SK-N-MC (cell line): ENCODE results near the gene VANGL2.

Experiments
- EZH2 ChIP-seq: fragments of 200-600 bp; sonication (generic); IDR thresholded peaks from one replicate; pipeline ENCODE4 v1.6.1; 2017; ENCODE audit warnings: antibody characterized with exemption
- FOXP2 ChIP-seq: optimal IDR thresholded peaks from 2 replicates; pipeline ENCODE3; 2011; ENCODE audit warnings: mild to moderate bottlenecking, moderate library complexity; ENCODE audit not compliant: insufficient read depth; ENCODE audit errors: extremely low read length, control extremely low read depth
- POLR2AphosphoS5 ChIP-seq: IDR thresholded peaks from 2 replicates; pipeline ENCODE4 v1.6.1; 2012; ENCODE audit warnings: mild to moderate bottlenecking, low read depth, low read length, borderline replicate concordance

GRCh38 chr1:160419150-160419837, 18.9 kb downstream of the VANGL2 start:
- TF ChIP-seq EZH2 (no peak), POLR2AphosphoS5 (no peak), FOXP2 (no peak)
